ENCODE measurements around the gene SNX32. TPM values are rescaled to one million over a fixed set of nuclear protein-coding genes. Genes with fewer than 3 reads are reported as not detected.

Gene SNX32
- total RNA-seq: 1.1 and 2.4 TPM in 2 replicates

DNA sequence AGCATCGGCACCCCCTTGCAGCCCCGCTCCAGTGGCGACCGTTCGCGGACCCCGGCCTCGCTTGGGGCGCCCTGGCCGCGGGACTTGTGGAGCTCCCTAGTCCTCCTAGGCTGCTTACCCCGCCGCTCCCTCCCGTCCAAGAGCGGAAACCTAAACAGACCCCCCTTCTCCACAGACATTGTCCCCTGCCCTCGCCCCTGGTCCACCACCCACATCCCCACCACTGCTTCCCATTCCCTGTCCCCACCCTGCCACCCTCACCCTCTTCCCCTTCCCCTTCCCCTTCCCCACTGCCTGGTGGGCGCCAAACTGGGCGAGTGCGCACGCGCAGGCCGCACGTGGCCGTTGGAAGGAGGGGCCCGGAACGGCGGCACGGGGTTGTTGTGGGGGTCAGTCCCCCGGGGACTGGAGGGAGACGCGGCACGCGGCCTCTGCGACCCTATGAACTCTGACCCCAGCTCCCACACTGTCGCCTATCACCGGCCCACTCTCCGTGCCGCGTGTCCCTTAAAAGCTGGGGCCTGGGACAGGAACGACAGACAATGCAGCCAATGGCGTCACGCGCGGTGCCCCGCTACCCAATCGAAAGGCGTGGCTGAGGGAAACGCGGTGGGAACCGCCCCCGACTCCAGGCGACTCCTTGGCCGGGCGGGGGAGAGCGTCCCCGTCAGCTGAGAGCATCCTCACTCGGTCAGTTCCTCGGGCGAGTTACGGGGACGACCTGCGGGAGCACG lies at the start of gene SNX32:
SNX32 (plus strand) TSS at position 667 of the 734 bp plus-strand sequence. CDS start 103 bp downstream, outside the sequence.

DNA sequence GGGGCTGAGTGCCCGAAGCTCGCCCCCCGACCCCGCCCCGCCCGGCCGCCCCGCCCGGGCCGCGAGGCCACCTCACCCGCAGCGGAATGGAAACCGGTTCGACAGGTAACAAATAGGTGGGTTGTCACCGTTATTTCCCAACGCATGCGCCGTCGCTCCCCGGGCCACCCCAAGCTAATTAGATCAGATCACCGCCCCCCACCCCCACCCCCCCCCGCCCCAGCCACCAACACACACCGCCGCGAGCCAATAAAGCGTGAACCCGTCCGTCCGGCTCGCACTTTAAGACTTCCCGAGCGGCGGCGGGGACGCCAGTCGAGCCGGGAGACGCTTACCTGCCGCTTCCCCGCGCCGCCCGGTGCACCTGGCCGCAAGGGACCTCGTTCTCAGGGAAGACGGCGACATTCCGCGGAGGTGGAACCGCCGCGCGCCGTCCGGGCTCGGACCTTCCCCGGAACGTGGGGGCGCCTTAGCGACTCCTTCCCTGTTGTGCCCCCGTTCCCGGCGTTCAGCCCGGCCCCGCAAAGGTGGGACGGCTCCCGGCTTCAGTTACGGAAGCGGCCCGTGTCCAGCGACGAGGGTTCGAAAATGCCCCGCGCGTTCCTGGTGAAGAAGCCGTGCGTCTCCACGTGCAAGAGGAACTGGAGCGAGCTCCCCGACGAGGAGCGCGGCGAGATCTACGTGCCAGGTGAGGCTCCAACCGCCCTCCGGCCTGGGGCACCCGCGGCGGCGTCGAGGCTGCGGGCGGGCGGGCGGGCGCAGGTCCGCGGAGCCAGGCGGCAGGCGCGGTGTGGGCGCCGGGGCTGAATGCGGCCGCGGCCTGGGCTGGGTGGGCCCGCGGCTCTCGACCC lies 46.8 kb upstream of the SNX32 start, which contains the start of gene OVOL1:
OVOL1 (plus strand) TSS at position 278 of the 851 bp plus-strand sequence; CDS start at position 589, 311 bp downstream.

GRCh38 chr11:65857853-65858680 lies 24.3 kb downstream of the SNX32 start, which contains the start of gene CFL1:
TSS of gene CFL1 (minus strand) at chr11:65858180. CDS start at chr11:65858099, 81 bp downstream.

DNA sequence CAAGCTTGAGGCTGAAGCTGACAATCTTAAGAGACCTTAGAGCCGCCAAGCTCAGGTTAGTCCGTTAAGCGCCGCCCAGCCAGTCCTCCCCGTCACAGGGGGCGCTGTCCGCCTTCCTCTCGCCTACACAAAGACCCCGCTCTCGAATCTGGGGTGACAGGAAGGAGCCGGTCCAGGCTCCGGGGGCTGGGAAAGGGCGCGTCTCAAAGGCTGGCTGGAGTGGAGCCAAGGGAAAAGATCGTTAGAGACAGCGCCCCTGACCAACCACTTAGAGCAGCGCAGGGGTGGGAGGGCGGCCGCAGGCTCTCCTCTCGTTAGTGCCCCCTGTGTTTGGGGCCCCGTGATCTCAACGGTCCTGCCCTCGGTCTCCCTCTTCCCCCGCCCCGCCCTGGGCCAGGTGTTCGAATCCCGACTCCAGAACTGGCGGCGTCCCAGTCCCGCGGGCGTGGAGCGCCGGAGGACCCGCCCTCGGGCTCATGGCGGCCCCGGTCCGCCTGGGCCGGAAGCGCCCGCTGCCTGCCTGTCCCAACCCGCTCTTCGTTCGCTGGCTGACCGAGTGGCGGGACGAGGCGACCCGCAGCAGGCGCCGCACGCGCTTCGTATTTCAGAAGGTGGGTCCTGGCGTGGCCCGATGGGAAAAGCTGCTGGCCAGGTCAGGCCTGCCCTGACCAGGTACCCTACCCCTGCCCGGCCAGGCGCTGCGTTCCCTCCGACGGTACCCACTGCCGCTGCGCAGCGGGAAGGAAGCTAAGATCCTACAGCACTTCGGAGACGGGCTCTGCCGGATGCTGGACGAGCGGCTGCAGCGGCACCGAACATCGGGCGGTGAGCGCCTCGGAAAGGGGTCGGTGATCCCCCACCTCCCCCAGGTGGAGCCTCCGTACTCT lies 26.8 kb downstream of the SNX32 start, which contains the start of gene MUS81:
MUS81 (plus strand) TSS at position 156 of the 887 bp plus-strand sequence; CDS start at position 477, 321 bp downstream.

DNA sequence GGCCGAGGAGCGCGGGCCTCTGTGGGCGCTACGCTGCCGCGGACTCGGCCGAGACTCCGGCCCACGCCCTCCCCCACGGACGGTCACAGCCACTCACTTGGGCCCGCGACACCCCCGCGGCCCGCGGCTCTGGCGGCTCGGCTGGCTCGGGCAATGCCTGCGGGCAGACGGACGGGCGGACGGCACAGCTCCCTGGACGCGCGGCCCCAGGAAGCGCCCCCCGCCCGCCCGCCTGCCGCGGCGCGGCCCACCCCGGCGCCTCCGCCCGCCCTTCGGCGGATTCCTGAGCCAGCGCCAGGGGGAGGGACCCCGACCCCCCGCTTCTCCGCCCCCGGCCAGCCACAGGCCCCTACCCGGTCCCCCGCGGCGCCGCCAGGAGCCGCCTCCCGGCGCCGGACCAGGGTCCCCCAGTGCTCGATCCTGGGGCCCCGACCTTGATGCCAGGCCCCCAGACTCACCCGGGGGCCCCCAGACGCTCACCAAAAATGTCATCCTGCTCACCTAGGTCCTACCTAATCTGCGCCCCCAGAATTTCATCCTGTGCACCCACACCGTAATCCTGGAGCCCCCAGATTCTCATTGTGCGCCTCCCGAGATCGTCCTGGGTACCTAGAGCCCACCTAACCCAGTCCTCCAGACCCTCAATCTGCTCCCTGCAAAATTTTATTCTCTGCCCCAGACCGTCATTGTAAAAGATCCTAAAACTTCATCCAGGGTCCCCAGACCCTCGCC lies 39.0 kb downstream of the SNX32 start, which contains the start of gene EFEMP2:
EFEMP2 (minus strand) TSS at position 215 of the 732 bp plus-strand sequence. CDS start 446 bp downstream, outside the sequence.

GRCh38 chr11:65879617-65880016 lies 45.9 kb downstream of the SNX32 start, which contains the start of gene CTSW:
TSS of gene CTSW (plus strand) at chr11:65879837. CDS start at chr11:65879855, 18 bp downstream.

DNA sequence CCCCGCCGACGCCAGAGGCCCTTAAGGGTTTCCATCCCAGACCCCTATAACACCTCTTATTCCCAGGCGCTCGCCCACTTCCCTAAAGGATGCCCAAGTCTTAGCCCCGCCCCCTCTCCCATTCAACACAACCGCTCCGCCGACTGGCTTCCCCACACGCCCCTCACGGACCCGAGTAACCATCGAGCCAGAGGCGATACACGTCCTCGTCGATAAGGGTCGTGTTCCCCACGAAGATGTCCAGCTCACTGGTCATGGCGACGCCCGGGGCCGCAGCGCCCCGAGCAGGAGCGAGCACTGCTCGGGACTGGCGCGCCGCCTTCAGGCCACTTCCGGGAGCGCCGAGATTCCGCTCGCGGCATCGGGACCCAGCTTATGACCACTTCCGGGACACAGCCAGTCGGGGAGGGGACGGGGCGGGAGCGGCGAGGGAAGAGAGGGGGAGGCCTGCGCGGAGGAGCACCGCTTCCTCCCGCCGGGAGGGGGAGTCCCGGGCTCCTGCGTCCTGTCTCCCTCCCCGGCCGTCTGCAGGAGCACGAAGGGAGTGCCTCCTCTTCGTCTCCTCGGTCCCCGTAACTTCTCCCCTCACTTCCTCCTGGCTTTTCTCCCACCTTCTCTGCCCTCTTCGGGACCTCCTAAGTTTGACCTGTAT lies 54.5 kb downstream of the SNX32 start, which contains the start of gene FIBP:
FIBP (minus strand) TSS at position 309 of the 652 bp plus-strand sequence; CDS start at position 256, 53 bp downstream.

DNA sequence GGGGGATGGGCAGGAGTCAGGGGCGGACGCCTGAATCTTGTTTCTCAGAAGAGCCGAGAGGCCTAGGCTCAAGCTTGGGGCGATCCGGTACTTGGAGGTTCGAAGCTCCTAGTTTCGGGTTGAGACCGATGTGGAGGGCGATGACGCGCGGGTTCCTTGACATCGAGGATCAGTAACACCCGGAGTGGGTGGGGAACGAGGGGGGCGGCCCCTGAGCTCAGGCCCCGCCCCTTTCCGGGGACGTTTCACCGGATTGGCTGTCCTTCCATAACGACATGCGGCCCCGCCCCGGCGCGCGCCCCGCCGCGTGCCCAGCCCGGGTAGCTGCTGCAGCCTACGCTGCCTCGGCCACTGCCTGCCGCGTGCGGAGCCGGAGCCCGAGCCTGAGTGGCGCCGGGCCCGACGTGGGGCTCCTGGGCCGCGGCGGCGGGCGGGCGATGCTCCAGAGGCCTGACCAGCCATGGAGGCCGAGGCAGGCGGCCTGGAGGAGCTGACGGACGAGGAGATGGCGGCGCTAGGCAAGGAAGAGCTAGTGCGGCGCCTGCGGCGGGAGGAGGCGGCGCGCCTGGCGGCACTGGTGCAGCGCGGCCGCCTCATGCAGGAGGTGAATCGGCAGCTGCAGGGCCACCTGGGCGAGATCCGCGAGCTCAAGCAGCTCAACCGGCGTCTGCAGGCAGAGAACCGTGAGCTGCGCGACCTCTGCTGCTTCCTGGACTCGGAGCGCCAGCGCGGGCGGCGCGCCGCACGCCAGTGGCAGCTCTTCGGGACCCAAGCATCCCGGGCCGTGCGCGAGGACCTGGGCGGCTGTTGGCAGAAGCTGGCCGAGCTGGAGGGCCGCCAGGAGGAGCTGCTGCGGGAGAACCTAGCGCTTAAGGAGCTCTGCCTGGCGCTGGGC lies 56.8 kb downstream of the SNX32 start, which contains the start of gene CCDC85B:
CCDC85B (plus strand) TSS at position 350 of the 895 bp plus-strand sequence; CDS start at position 461, 111 bp downstream.

DNA sequence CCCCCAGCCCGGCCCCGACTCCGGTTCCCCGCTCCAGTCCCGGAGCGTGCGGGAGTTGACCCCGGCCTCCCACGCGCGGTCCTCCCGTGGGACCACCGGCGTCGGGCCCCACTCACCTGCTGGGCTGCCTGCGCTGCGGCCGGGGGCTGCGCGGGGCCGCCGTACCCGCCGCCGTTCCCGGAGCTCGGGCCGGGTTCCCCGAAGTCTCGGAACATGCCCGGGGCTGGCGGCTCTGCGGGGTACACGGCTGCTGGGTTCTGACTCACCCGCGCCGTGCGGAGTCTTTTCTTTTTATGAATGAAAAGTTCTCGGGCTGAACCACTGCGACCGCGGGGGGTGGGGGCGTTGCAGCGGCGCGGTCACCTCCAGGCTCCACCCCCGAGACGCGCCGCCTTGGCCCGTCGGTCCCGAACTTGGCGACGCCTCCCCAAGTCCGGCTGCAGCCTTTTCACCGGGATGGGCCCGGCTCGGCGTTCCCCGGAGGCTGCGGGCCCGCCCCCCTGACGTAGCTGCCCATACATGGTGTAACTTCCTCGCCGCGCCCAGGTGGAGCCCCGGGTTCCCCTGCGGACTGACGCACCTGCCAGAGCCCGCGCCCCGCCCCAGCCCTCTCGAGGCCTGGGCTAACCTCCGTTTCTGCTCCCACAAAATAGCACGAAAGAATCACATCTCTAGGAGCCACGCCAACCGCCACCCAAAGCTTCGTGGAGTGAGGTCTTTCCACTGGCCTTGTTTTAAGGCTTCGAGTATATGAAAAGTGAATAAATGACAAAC lies 66.5 kb downstream of the SNX32 start, which contains the start of gene FOSL1:
FOSL1 (minus strand) TSS at position 264 of the 774 bp plus-strand sequence; CDS start at position 215, 49 bp downstream.

Other genes with a start within 250 kb of the SNX32 start
- 0.09 and 1.2 TPM in 2 replicates for gene KCNK7, start 238.2 kb upstream of the SNX32 start, total RNA-seq
- 28.9 and 30.2 TPM in 2 replicates for gene MAP3K11, start 219.7 kb upstream of the SNX32 start, total RNA-seq
- 29.4 and 35.4 TPM in 2 replicates for gene PCNX3, start 218.2 kb upstream of the SNX32 start, total RNA-seq
- gene SIPA1, start 195.9 kb upstream of the SNX32 start, total RNA-seq: 15.8 and 28.9 TPM in 2 replicates
- 36.7 and 42.9 TPM in 2 replicates for gene RELA, start 171.0 kb upstream of the SNX32 start, total RNA-seq
- 24.8 and 29.6 TPM in 2 replicates for gene KAT5, start 121.7 kb upstream of the SNX32 start, total RNA-seq
- gene RNASEH2C, start 113.2 kb upstream of the SNX32 start, total RNA-seq: 52.8 and 80.4 TPM in 2 replicates
- gene AP5B1, start 53.0 kb upstream of the SNX32 start, total RNA-seq: 8.9 and 13.4 TPM in 2 replicates
- gene OVOL1, start 46.9 kb upstream of the SNX32 start, total RNA-seq: not detected in 2 replicates
- gene CFL1, start 24.2 kb downstream of the SNX32 start, total RNA-seq: 674 and 1,158 TPM in 2 replicates
- 25.0 and 48.3 TPM in 2 replicates for gene MUS81, start 26.5 kb downstream of the SNX32 start, total RNA-seq
- gene EFEMP2, start 38.8 kb downstream of the SNX32 start, total RNA-seq: 173 and 216 TPM in 2 replicates
- not detected in 2 replicates for gene CTSW, start 45.9 kb downstream of the SNX32 start, total RNA-seq
- gene FIBP, start 54.5 kb downstream of the SNX32 start, total RNA-seq: 160 and 177 TPM in 2 replicates
- gene CCDC85B, start 56.7 kb downstream of the SNX32 start, total RNA-seq: 116 and 144 TPM in 2 replicates
- 4.9 and 8.5 TPM in 2 replicates for gene FOSL1, start 66.4 kb downstream of the SNX32 start, total RNA-seq
- gene C11orf68, start 85.1 kb downstream of the SNX32 start, total RNA-seq: 16.1 and 18.1 TPM in 2 replicates
- gene DRAP1, start 85.5 kb downstream of the SNX32 start, total RNA-seq: 84.4 and 99.7 TPM in 2 replicates
- not detected in 2 replicates for gene TSGA10IP, start 111.5 kb downstream of the SNX32 start, total RNA-seq
- gene SART1, start 127.8 kb downstream of the SNX32 start, total RNA-seq: 21.1 and 42.0 TPM in 2 replicates
- 16.4 and 21.5 TPM in 2 replicates for gene EIF1AD, start 168.2 kb downstream of the SNX32 start, total RNA-seq
- 59.3 and 101 TPM in 2 replicates for gene BANF1, start 168.5 kb downstream of the SNX32 start, total RNA-seq
- 0.70 TPM in 1 of 2 replicates, not detected in the other for gene CST6, start 178.0 kb downstream of the SNX32 start, total RNA-seq
- gene CATSPER1, start 192.5 kb downstream of the SNX32 start, total RNA-seq: not detected in 2 replicates
- gene GAL3ST3, start 215.2 kb downstream of the SNX32 start, total RNA-seq: not detected in 2 replicates
- 121 and 132 TPM in 2 replicates for gene SF3B2, start 218.4 kb downstream of the SNX32 start, total RNA-seq
- 35.2 and 42.0 TPM in 2 replicates for gene PACS1, start 236.3 kb downstream of the SNX32 start, total RNA-seq